K562 (cell line): ENCODE measurements around the gene KRT222. TPM values are rescaled to one million over a fixed set of nuclear protein-coding genes. Genes with fewer than 3 reads are reported as not detected.
A peak's percentile ranks its signal among the peaks of the same experiment; 100 is the strongest.

Source experiments
- ATAC-seq: fragments of 200-7000 bp; cut with Tn5 transposase; 3 replicates; pipeline ENCODE4 v1.9.1; 2020; ENCODE audit warnings: moderate library complexity
- BruUV-seq: library from RNA; stranded (reverse); fragments of 400-500 nt; replicated peaks from 2 replicates; lab custom pipeline; 2021; lab: Mats Ljungman, UMichigan
- CTCF ChIA-PET: fragments of 300-600 bp; formaldehyde crosslinking; extraction: SDS; loops from one replicate; lab custom pipeline; 2021; ENCODE audit warnings: low intra/inter-chr PET ratio; lab: Yijun Ruan, JAX
- POLR2A ChIA-PET: fragments of 300-600, 350-650 bp; sonication (Branson Sonifier 250); formaldehyde crosslinking; extraction: SDS; loops from one replicate; lab custom pipeline; 2021; ENCODE audit warnings: antibody characterized with exemption, inconsistent platforms; lab: Yijun Ruan, JAX
- DNase-seq, 4 experiments: peaks; one replicate each; pipeline versions ENCODE4 v3.0.0 to v3.0.0-alpha.2; 2011 to 2018; ENCODE audit warnings: low spot score in 3 of 4, mixed read lengths in 3 of 4; ENCODE audit errors: extremely low read depth in 1 of 4
- FAIRE-seq: peaks from 2 replicates; lab custom pipeline; 2011; peaks lifted over from hg19 to GRCh38; lab: Jason Lieb, UNC
- H2AFZ ChIP-seq: 2 replicates; pipeline ENCODE4 v1.6.0; 2011; ENCODE audit warnings: low read depth, low read length, control low read depth, inconsistent platforms
- H3K27ac ChIP-seq: fragments of 200-600 bp; 3 replicates; pipeline ENCODE4 v1.8.0; 2011; ENCODE audit warnings: low read depth, mild to moderate bottlenecking, control low read depth, inconsistent platforms, low read length, moderate library complexity, mixed read lengths; ENCODE audit errors: extremely low read depth
- H3K27me3 ChIP-seq, 2 experiments: fragments of 300-600 bp in 1 of 2; 2 replicates in 1 of 2; 3 replicates in 1 of 2; pipeline versions ENCODE4 v1.6.0 to v1.8.0; 2011; ENCODE audit warnings: inconsistent platforms in 2 of 2, low read length in 2 of 2, mild to moderate bottlenecking in 1 of 2, mixed read lengths in 1 of 2, moderate library complexity in 1 of 2; ENCODE audit not compliant: control insufficient read depth in 2 of 2, insufficient read depth in 2 of 2
- H3K36me3 ChIP-seq: fragments of 300-600 bp; 3 replicates; pipeline ENCODE4 v1.8.0; 2011; ENCODE audit warnings: mild to moderate bottlenecking, low read length, inconsistent platforms; ENCODE audit not compliant: control insufficient read depth, insufficient read depth
- H3K4me1 ChIP-seq, 2 experiments: fragments of 200-600 bp in 1 of 2; replicated peaks in 1 of 2; 2 replicates in 1 of 2; 3 replicates in 1 of 2; pipeline versions ENCODE4 v1.5.1 to v1.8.0; 2011; ENCODE audit warnings: inconsistent platforms in 2 of 2, low read length in 2 of 2, mild to moderate bottlenecking in 1 of 2, mixed read lengths in 1 of 2, moderate library complexity in 1 of 2; ENCODE audit not compliant: control insufficient read depth in 2 of 2, insufficient read depth in 2 of 2
- H3K4me2 ChIP-seq: 2 replicates; pipeline ENCODE4 v1.6.1; 2011; ENCODE audit warnings: low read length, control low read depth, inconsistent platforms, mixed read lengths; ENCODE audit not compliant: insufficient read depth
- H3K4me3 ChIP-seq: fragments of 200-600 bp; sonication (generic), shearing (Covaris generic); 2 replicates; pipeline ENCODE4 v1.5.1; 2016; ENCODE audit warnings: control low read depth, inconsistent platforms
- H3K79me2 ChIP-seq: fragments of 200-600 bp; 3 replicates; pipeline ENCODE4 v1.8.0; 2011; ENCODE audit warnings: low read length, inconsistent platforms; ENCODE audit not compliant: control insufficient read depth, insufficient read depth
- H3K9ac ChIP-seq, 2 experiments: 2 replicates each; pipeline versions ENCODE4 v1.6.0 to v1.6.1; 2011; ENCODE audit warnings: low read depth in 2 of 2, low read length in 2 of 2, control low read depth in 1 of 2, inconsistent platforms in 1 of 2, mild to moderate bottlenecking in 1 of 2, mixed read lengths in 1 of 2; ENCODE audit not compliant: insufficient read depth in 1 of 2
- H3K9me1 ChIP-seq: one replicate; pipeline ENCODE4 v1.6.0; 2011; ENCODE audit warnings: inconsistent platforms, mild to moderate bottlenecking, low read length, moderate library complexity; ENCODE audit not compliant: control insufficient read depth, insufficient read depth
- H3K9me3 ChIP-seq: replicated peaks from 2 replicates; pipeline ENCODE4 v1.5.1; 2011; ENCODE audit warnings: low read depth, low read length, inconsistent platforms; ENCODE audit not compliant: control insufficient read depth, insufficient read depth
- H4K20me1 ChIP-seq: replicated peaks from 2 replicates; pipeline ENCODE4 v1.6.1; 2011; ENCODE audit warnings: low read length, inconsistent platforms, mixed read lengths; ENCODE audit not compliant: control insufficient read depth, insufficient read depth
- CEBPB ChIP-seq: fragments of 450-650 bp; IDR thresholded peaks from 2 replicates; pipeline ENCODE4 v1.6.1; 2016; ENCODE audit warnings: missing genetic modification characterization, missing compliant biosample characterization
- CTCF ChIP-seq, 3 experiments: IDR thresholded peaks in 2 of 3; conservative IDR thresholded peaks in 1 of 3; 2 replicates each; pipeline ENCODE4 v1.5.1; 2011 to 2012; ENCODE audit warnings: low read length in 3 of 3, mild to moderate bottlenecking in 3 of 3, control low read depth in 2 of 3, improper control_type of control experiment in 1 of 3, inconsistent platforms in 1 of 3, low read depth in 1 of 3, mixed read lengths in 1 of 3, moderate library complexity in 1 of 3; ENCODE audit not compliant: insufficient read depth in 2 of 3
- E2F6 ChIP-seq, 2 experiments: IDR thresholded peaks; 2 replicates each; pipeline ENCODE4 v1.6.1; 2011; ENCODE audit warnings: borderline replicate concordance in 1 of 2, control low read depth in 1 of 2, low read depth in 1 of 2, low read length in 1 of 2, mild to moderate bottlenecking in 1 of 2, mixed read lengths in 1 of 2, moderate library complexity in 1 of 2; ENCODE audit not compliant: insufficient read depth in 1 of 2, insufficient read length in 1 of 2, poor library complexity in 1 of 2, severe bottlenecking in 1 of 2; ENCODE audit errors: extremely low read depth in 1 of 2
- MAFK ChIP-seq: IDR thresholded peaks from 2 replicates; pipeline ENCODE4 v1.6.1; 2011; ENCODE audit warnings: low read length, improper control_type of control experiment
- MEF2D ChIP-seq: conservative IDR thresholded peaks from 2 replicates; pipeline ENCODE4 v1.6.1; 2016; ENCODE audit warnings: low read depth, missing genetic modification characterization, missing compliant biosample characterization
- PML ChIP-seq: IDR thresholded peaks from 2 replicates; pipeline ENCODE4 v1.6.1; 2012; ENCODE audit warnings: low read length, inconsistent platforms
- ZFP36 ChIP-seq: fragments of 150-350 bp; IDR thresholded peaks from 2 replicates; pipeline ENCODE4 v1.6.1; 2018; ENCODE audit warnings: low read length, low read depth; ENCODE audit not compliant: partially characterized antibody
- WGBS: fragments of 100-300 bp; shearing (Covaris generic); methylation state at CpG from one replicate; pipeline ENCODE4 v1.1.6; 2016; ENCODE audit warnings: low coverage, mixed read lengths; ENCODE audit not compliant: insufficient coverage; ENCODE audit errors: missing lambda C conversion rate; 5-methylcytosine and 5-hydroxymethylcytosine counted together
- in situ Hi-C: fragments of 300-500 bp; cut with MboI; formaldehyde crosslinking; loops from 4 replicates; pipeline ENCODE4 v1.15.0; 2018; ENCODE audit warnings: inconsistent platforms, mixed read lengths
- intact Hi-C: fragments of 100-400 bp; cut with micrococcal nuclease; formaldehyde crosslinking; loops from 2 replicates; pipeline ENCODE4 v1.14.2; 2022
- polyA plus RNA-seq, 8 experiments: library from polyadenylated mRNA; depleted of rRNA in 4 of 8; stranded (reverse) in 5 of 8; unstranded in 3 of 8; fragments of >200 nt; fragmentation: Nextera tagmentation in 2 of 8; fragmentation: Illumina TruSeq in 1 of 8; extraction: Ambion mirVana in 2 of 8; extraction: Trizol in 1 of 8; gene quantifications; 2 replicates each; pipeline versions ENCODE4 v1.2.1 to v1.2.3, GENCODE V29; 2011 to 2014; ENCODE audit warnings: inconsistent platforms in 1 of 8, missing spikeins in 1 of 8
- total RNA-seq, 7 experiments: library from RNA; depleted of rRNA in 6 of 7; stranded (reverse); fragments of >200 nt in 6 of 7; fragmentation: Illumina TruSeq in 2 of 7; extraction: Trizol in 2 of 7; gene quantifications; 2 replicates each; pipeline versions ENCODE4 v1.2.1 to v1.2.3, GENCODE V29; 2011 to 2021; ENCODE audit warnings: low replicate concordance in 1 of 7

Gene KRT222
- total and polyA plus RNA-seq, 9 of the 15 experiments (the other 6 are each of a cell fraction or from before 2014, with no cell fraction given): 0.03 to 0.11 (median 0.05) TPM; not detected in 5

- TF ChIP-seq PML (no peak), MAFK (no peak)
Measured at GRCh38 chr17:40618754-40619625, 46.0 kb downstream of the KRT222 start (continued).

- H2AFZ ChIP-seq: 0 out of 2 replicates have a peak overlapping the region, but pooled peaks have one; percentile 1
- ChIA-PET CTCF (interaction anchor here (1.6 kb wide), 1 partner anchor 174 kb away, joined by 4 read pairs; no protein-coding TSS in a partner anchor), POLR2A (no interaction called here)
- WGBS: 6% methylated on average over 11 of the region's 11 CpGs
- no peaks in the 10 kb centered on the region for H3K4me1 ChIP-seq
- no peaks in the 10 kb centered on the region for H3K79me2 ChIP-seq
- H4K20me1 ChIP-seq: no peaks in the 10 kb centered on the region
- H3K4me2 ChIP-seq: no peak overlapping the region
- ATAC-seq (peak; percentile 44; the same call in 2 of the 3 replicates), DNase-seq (no peak), FAIRE-seq (no peak)
- H3K9me1 ChIP-seq: no peaks in the 10 kb centered on the region
- BruUV-seq: no TSS peak
- no peaks in the 10 kb centered on the region for H3K36me3 ChIP-seq
- TF ChIP-seq CTCF (IDR thresholded peaks at IDR 0.05 in 2 of 3, conservative IDR thresholded peaks at IDR 0.05 in 1 of 3; ENCODE audit: insufficient read depth in 2 of 3, low read depth in 1 of 3, low read length in 3 of 3): peak in 1 of 3 experiments; percentile 11; a peak in 1 of 6 replicates
- peak; percentile 2 for TF ChIP-seq ZFP36
- TF ChIP-seq CEBPB (tag): peak; percentile 38; the same call in 1 of the 2 replicates
- peak in 1 of 2 experiments; percentile 69 for TF ChIP-seq E2F6 (IDR thresholded peaks at IDR 0.05; ENCODE audit: borderline replicate concordance in 1 of 2, extremely low read depth in 1 of 2, insufficient read depth in 1 of 2, insufficient read length in 1 of 2, low read depth in 1 of 2, low read length in 1 of 2, poor library complexity in 1 of 2, severe bottlenecking in 1 of 2)
- TF ChIP-seq MEF2D: no peak
- intact Hi-C loops (loop anchor here (5.0 to 10.0 kb wide), 2 partner anchors 287 to 1045 kb away; no protein-coding TSS in a partner anchor), in situ Hi-C loops (loop anchor here (5.0 to 25.0 kb wide), 2 partner anchors 175 to 1045 kb away; no protein-coding TSS in a partner anchor)
- H3K4me3 ChIP-seq: no peak overlapping the region
- no peak overlapping the region for H3K27ac ChIP-seq
- peaks cover 23 to 58% of the 10 kb centered on the region in 2 experiments for H3K27me3 ChIP-seq
- H3K9ac ChIP-seq: peak overlapping the region in 1 of 2 experiments; percentile 60; a peak in 1 of 4 replicates
- no peaks in the 10 kb centered on the region for H3K9me3 ChIP-seq
Measured at GRCh38 chr17:40617678-40618240, 47.2 kb downstream of the KRT222 start.
